ENCODE results near the gene JARID2.
A peak's percentile ranks its signal among the peaks of the same experiment; 100 is the strongest.

Gene JARID2

DNA sequence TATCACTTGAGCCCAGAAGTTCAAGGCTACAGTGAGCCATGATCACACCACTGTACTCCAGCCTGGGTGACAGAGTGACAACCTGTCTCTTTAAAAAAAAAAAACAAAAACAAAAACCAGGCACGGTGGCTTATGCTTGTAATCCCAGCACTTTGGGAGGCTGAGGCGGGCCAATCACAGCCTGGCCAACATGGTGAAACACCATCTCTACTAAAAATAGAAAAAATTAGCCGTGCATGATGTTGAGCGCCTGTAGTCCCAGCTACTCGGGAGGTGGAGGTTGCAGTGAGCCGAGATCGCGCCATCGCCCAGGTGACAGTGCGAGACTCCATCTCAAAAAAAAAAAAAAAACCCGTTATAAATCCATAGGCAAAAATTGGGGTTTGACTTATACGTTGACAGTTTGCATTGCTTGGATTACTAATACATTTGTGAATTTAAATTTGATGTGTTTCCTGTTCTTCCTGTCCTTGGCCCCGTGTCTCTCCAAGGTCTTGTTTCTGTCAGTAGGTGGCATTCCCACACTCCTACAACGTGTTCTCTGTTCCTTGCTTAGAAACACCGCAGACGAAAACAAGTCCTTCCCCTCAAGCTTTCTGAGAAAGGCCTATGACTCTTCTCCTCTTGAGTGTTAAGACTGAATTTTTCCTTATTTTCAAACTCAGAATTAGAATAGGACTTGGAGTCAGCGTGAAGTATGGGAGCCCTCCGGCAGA is 269.9 kb downstream of the JARID2 start:
- DNase-seq = no peak

DNA sequence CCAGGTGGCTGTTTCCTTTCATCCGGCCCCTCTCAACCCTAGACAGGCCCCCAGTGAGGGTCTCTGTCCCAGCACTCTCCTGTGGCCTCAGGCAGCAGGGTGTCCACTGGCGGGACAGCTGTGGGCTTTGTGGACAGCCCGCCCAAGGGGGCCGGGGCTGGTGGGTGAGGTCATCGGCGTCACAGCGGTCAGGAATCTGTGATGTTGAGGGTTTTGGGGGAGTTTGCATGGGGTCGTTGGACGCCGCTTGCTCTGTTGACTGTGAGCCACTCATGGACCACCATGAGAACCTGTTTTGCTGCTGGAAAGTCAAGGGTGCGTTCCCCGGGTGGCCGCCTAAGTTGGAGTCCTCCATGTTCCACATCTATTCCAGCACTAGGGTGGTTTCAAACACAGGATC is 270.5 kb downstream of the JARID2 start:
- no peak for DNase-seq

DNA sequence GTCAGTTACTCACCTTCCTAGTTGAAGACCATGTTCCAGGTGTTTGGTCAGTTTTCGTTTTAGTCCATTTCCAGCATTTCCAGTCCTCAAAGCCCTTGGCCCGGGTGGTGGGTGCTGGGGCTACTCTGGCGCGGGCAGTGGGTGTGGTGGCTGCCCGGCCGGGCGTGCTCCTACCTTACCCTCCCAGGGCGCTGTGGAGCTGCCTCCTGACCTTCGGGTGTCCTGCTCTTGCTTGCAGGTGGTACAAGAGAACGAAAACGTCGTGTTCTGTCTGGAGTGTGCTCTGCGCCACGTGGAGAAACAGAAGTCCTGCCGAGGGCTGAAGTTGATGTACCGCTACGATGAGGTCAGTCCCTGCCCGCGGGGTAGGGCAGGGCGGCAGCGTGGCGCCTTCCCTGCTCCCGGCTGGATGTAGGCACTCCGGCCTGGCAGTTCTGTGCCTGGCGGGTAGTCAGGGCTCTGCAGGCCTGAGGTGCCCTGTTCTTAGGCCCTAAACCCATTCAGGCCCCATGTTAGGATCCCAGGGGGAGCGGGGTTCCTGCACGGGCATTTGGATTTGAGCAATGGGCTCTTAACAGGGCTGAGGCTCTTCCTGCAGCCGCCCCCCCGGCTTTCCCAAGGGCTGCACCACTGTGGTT is 271.2 kb downstream of the JARID2 start:
- no peak for DNase-seq

DNA sequence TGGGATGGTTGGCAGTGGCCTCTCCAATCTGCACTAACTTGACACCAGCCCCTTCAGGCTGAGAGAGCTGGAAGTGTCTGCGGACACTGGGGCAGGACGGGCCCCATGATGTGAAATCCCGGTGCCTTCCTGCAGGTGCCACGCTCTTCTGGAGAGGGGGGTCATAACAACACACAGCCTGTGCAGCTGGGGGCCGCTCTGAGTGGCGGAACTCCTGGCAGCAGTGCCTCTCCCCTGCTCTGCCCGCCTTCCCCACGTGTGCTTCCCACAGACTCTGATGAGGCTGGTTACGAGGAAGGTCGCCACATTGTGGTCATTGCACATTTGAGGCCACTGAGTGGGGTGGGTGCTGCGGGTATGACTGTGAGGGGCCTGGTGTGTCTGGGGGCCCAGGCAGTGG is 271.7 kb downstream of the JARID2 start:
- DNase-seq = no peak

DNA sequence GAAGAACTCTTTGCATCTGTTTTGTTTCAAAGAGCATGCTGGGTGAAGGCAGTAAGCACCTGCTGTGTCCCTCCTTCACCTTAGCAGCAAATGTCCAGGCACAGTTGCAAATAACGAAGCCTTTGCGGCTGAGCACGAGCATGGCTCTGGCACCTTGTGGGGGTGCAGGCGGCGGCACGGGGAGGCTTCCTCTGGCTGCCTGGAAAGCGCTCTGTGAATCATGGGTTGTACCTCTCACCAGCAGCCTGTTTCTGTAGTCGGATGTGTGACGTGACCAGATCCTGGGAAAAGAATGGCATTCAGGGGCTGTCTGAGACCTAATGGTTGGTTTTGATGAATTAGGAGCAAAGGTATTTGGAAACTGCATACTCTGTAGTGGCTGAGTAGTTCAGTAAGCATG is 272.2 kb downstream of the JARID2 start:
- DNase-seq = no peak

DNA sequence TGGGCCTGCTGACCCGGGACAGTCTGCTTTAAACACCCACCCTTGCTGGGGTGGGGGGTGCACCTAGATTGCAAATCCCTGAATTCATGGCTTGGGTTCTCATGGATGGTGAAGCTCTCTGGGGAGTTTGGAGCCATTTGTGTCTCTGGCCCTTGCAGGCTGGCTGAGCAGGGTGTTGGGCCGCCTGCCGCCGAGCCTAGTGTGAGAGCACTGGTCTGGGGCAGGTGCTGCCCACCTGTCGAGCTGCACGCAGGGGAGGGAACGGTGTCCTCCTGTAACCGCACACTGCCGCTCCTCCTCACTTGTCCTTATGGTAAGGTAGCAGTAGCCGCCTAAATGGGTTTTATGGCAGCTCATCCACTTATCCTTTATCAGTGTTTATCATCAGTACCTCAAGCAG is 273.0 kb downstream of the JARID2 start:
- DNase-seq = no peak

DNA sequence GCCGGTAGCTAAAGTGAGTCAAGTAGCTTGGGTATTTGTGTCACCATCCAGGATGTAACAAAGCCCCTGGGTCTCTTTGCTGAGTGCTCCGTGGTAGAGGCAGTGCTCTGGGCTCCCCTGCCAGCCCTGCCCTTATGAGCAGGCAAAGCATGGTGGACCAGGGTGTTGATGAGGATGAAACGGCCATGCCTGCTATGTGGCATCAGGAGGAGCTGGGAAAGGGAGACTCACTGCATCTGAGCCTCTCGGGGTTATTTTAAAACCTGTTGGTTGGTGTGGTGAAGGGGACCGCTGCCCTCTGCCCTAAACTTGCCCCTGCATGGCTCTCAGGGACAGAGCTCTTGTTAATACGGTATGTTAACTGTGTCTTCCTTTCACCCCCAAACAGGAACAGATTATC is 273.8 kb downstream of the JARID2 start:
- no peak for DNase-seq

DNA sequence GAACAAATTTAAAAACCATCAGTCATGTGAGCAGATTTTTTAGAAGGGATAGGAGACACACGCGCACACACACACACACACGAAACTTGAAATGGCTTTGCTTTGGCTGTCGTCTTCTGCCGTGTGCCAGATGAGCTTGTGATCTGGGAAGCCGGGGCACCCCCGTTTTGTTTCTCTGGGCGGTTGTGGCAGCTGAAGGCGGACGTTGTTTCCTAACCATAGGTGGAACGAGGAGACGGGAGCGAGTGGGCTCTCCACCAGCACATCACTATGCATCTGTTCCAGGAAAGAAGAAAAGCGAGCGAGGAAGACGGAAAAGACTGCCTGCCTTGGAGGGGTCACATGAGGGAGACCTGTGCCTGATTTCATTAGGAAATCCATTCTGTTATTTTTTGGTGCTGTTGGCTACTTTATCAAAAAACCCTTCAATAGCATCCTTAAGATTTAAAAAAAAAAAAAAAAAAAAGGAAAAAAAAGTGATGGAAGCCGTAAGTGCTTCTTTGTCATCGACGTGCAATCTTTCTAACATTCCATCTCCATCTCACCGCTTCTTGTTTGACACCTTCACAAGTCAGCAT is 274.8 kb downstream of the JARID2 start:
- no peak for DNase-seq

DNA sequence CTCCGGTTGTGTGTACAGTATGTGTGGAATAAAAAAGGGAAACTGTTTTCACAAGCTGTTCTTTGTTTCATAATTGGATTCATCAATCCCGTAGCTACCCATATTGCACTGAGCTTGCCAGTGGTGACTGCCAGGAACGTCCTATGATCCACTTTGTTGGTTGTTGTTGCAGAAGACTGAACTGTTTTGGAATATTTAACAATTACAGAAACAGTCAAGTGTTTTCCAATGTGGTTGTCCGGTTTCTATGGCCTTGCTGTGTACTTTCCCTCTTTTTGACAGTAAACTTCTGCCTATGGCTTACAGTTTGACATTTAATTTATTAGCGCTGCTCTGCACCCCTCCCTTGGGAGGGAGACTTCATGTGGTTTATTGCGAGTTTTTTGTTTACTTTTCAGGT is 275.7 kb downstream of the JARID2 start:
- peak in 8 of 56 donors; percentile 7 to 52 (median 12) for DNase-seq

DNA sequence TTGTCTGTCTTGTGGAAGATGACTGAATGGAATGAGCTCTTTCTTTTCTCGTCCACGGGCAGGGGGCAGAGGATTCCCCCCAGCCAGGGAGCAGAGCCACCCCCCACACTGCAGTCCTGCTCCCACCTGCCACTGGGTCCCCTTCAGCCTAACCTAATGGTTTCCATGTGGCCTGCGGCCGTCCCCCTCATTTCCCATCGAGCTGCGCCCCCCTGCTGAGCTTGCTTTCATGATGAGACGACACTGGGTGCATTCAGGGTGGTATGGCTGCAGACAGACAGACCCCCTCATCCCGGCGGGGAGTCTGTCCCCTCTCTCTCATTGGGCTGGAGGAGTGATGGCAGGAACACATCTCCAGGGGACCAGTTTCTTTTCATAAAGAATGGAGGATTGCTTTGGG is 276.2 kb downstream of the JARID2 start:
- no peak for DNase-seq

DNA sequence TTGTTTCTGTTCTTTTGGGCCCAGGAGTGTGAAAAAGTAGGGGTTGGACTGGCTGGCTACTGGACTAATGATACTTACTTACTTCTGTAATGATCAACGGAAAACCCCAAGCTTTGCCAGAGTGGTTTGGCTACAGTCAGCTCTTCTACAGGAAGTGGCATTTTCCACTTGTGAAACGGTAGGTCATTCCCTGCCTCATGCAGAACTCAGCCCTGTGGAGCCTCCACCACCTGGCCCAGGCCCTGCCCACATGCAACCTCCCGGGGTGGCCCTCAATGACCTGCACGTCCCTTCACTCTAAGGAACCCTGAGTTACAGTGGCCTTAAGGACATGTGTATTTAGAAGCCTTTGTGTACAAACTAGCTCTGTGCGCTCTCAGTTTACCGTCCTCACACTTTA is 276.6 kb downstream of the JARID2 start:
- no peak for DNase-seq

DNA sequence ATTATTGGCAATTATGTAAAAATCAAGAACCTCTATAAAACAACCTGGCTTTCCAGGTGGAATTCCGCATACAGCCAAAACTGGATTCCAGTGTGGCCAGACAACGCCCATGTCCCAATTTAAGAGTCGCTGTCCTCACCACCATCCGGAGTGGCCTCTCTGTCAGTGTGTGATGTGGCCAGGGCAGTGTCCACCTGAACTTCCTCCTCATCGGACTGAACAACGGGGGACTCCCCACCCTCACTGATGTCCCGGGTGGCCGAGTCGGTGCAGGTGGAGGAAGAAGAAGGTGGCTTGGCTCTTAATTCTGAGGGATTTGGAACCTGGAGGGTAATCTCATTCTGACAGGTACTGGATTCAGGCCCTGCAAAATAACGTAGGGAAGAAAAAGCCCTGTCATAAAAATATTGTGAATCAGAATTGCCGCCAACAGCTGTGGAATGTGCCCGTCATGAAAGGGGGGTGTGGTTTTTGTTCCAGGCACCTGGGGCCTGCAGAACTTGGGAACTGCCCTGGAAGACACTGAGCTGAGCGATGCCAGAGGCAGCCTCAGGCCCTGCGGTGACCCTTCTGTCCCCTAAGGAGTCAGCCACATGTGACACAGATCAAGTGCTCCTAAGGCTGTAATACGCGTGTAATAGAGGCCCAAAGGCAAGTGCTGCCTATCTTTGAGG is 277.1 kb downstream of the JARID2 start:
- DNase-seq = no peak

DNA sequence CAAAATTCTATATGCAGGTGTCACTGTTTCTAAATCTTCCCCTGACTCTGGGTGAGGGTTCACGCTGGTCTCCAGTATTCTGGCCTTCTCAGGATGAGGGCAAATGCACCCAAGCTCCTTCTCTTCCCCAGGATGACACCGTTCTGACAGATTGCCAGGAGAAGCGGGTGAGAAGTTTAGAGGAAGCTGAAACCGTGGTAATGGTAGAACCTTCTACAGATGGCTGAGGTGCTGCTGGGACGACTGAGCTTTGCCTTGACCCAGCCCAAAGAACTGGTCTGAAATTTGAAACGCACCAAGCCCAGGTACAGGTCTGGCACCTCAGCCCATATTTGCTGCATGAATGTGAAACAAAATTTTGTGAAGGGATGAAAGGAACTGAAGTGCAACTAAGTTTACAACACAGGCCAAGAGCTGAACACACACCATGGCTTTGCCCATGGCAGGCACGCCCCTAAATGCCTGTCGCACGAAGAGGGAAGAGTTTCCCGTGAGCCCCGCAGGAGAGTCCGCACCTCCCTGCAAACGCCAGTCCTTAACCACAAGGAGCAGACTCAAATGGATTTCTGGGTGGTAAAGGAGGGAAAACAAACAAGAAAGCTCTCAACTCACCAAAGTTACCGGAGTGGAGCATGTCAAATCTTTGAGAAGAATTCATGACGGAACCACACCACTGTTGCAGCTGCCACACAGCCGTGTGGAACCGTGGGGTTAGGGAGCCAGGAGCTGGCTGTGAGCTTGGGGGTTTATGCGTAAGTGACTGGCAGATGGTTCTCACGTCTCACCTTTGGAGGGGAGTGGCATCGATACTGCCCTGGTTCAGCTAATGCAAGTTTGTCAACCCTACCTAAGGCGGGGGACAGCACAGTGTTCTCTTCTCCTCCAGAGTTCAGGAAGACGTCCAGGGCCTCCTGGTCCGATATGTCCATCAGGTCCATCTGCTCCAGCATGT is 278.1 kb downstream of the JARID2 start:
- no peak for DNase-seq

DNA sequence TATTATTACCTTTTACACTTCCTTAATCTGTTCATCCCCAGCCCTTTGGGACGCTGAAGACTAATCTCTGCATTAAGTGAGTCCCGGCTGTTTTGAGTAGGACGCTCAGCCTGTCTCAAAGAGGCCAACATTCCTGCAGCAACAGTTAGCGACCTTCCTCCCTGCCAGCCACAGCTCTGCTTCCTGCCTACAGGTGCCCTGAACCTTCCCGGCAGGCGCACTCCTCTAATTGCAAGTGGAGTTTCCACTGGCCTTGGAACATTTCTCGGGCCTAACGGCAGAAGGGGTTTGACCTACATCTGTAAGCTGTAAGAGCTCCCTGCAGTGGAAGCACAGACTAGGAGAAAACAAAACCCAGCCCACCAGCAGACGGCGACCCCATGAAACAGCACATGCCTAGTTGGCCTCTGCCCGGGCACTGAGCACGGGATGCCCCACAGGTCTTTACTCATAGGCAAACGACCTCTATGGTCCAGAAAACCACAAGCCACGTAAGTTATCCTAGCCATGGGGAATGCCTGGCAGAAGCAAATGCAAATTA is 279.1 kb downstream of the JARID2 start:
- no peak for DNase-seq

DNA sequence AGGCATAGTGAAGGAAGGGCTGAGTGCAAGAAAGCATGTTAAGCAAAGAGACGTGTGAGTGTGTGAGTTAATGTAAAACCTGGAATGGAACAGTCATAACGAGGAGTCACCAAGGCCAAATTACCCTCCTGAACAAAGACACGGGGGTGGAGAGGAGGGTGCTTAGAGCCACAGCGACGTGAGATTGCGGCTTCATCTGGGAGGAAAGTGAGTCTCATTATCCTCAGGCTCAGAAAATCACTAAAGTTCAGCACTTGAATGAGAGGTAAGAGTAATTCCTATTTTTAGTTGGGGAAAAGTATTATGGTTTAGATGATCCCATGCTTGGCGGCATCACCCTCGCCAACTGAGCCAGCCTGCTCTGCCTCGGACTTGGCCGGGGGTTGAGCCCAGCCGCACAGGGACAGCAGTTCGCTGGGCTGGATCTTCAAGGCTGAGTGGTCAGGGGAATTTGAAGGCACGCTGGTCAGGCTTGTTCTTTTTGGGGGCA is 280.4 kb downstream of the JARID2 start:
- no peak for DNase-seq

DNA sequence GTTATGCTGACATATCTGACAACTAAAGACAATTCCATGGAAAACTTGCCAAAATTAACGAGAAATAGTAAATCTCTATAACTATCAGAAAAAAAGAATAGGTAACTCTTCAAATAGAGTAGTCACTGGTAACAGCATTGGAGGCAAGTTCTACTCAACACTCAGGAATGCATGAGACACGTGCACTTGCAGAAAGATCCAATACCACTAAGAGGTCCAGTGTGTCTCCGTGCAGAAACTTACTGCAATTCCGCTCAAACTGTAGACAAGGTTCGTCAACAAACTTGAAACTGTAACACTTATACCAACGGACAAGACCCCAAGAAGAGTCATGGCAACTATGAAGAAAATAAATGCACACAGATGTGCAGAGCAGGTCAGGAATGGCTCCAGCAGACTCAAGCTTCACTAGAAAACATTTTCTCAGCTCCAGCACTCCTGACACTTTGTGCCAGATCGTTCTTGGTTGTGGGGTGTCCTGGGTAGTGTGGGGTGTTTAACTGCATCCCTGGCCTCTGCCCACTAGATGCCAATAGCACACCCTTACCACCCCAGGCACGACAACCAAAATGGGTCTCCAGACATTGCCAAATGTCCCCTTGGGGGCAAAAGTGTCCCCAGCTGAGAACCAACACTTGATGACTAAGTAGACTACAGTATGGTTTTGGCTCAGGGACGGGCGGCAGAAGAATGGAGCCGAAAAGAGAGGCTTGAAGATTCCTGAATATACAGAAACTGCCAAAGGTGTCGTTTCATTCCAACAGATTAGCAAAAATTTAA is 282.2 kb downstream of the JARID2 start:
- DNase-seq = no peak

DNA sequence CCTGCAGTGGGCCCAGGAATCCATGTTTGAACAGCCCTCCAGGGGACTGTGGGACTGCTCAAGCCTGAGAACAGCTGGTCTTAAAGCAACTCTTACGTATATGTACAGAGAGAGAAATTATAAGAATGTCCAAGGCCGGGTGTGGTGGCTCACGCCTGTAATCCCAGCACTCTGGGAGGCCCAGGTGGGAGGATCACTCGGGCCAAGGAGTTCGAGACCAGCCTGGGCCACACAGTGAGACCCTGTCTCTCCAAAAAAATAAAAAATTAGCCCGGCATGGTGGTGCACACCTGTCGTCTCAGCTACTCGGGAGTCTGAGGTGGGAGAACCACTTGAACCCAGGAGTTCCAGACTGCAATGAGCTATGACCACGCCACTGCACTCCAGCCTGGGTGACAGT is 283.0 kb downstream of the JARID2 start:
- DNase-seq = no peak

DNA sequence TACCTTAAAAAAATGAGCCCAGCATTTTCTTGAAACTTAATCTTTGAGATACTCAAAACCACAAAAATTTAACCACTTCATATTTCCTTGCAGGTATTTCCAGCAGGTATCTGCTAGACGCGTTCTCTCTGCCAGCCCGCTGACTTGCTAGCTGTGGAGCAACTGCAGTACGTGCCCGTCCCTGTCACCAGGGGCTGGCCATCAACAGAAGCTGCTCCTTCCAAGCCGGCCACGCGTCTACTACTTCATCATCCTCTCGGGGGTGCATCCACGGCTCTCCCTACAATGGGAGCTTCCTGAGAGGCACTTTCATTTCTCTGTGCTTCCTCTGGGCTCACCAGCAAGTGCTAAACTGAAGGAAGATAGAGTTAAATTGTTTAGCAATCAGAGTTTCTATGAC is 284.5 kb downstream of the JARID2 start:
- no peak for DNase-seq

DNA sequence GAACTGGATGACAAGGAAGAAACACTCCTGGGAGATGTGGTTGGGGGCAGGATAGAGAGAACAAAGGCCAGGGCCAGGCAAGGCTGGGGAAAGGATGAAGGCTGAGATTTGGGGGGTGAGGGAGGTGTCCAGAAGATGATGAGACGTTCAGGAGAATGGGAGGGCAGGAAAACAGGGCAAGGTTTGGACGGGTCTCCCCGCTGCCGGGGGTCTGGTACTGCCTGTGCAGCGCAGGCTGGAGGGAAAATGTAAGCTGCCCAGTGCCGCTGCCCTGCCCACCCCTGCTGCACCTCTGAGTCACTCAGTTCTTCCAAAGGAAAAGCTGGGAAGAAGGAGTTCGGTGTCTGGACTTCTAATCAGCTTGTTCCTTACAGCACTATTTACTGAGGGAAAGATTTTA is 286.1 kb downstream of the JARID2 start:
- no peak for DNase-seq

All from amygdala (tissue), 56 donors.